RWPE2 (cell line): ENCODE measurements around the gene CAPN7.

Experiments
- ATAC-seq: fragments of 200-7000 bp; cut with Tn5 transposase; 3 replicates; pipeline ENCODE4 v1.9.1; 2021; ENCODE audit warnings: low read depth
- DNase-seq: peaks from one replicate; pipeline ENCODE4 v3.0.0-alpha.2; 2020; ENCODE audit warnings: low spot score
- H3K27ac ChIP-seq: fragments of 450-650 bp; 2 replicates; pipeline ENCODE4 v1.5.1; 2017; ENCODE audit warnings: mild to moderate bottlenecking; ENCODE audit not compliant: poor library complexity, severe bottlenecking
- H3K27me3 ChIP-seq: fragments of 250-450 bp; sonication (Bioruptor Pico); 2 replicates; pipeline ENCODE4 v1.5.1; 2021; ENCODE audit warnings: mild to moderate bottlenecking, moderate library complexity; ENCODE audit not compliant: insufficient read depth, poor library complexity, severe bottlenecking
- H3K36me3 ChIP-seq: fragments of 250-450 bp; sonication (Bioruptor Pico); 2 replicates; pipeline ENCODE4 v1.5.1; 2020; ENCODE audit warnings: low read depth, mild to moderate bottlenecking, moderate library complexity
- H3K4me1 ChIP-seq: fragments of 250-450 bp; sonication (Bioruptor Pico); 2 replicates; pipeline ENCODE4 v1.5.1; 2021; ENCODE audit warnings: mild to moderate bottlenecking, moderate library complexity; ENCODE audit not compliant: insufficient read depth, poor library complexity, severe bottlenecking
- H3K4me3 ChIP-seq: fragments of 250-450 bp; sonication (Bioruptor Pico); 2 replicates; pipeline ENCODE4 v1.5.1; 2021; ENCODE audit warnings: mild to moderate bottlenecking, moderate library complexity; ENCODE audit not compliant: severe bottlenecking
- H3K9me3 ChIP-seq: fragments of 250-450 bp; sonication (Bioruptor Pico); 2 replicates; pipeline ENCODE4 v1.5.1; 2021; ENCODE audit warnings: mild to moderate bottlenecking, moderate library complexity; ENCODE audit not compliant: severe bottlenecking
- TF ChIP-seq, protein P1 (sequence below): fragments of 450-650 bp; IDR thresholded peaks from one replicate; pipeline ENCODE4 v1.5.1; 2017; ENCODE audit warnings: mild to moderate bottlenecking, moderate library complexity; ENCODE audit not compliant: poor library complexity, severe bottlenecking

The CAPN7 gene

DNA sequence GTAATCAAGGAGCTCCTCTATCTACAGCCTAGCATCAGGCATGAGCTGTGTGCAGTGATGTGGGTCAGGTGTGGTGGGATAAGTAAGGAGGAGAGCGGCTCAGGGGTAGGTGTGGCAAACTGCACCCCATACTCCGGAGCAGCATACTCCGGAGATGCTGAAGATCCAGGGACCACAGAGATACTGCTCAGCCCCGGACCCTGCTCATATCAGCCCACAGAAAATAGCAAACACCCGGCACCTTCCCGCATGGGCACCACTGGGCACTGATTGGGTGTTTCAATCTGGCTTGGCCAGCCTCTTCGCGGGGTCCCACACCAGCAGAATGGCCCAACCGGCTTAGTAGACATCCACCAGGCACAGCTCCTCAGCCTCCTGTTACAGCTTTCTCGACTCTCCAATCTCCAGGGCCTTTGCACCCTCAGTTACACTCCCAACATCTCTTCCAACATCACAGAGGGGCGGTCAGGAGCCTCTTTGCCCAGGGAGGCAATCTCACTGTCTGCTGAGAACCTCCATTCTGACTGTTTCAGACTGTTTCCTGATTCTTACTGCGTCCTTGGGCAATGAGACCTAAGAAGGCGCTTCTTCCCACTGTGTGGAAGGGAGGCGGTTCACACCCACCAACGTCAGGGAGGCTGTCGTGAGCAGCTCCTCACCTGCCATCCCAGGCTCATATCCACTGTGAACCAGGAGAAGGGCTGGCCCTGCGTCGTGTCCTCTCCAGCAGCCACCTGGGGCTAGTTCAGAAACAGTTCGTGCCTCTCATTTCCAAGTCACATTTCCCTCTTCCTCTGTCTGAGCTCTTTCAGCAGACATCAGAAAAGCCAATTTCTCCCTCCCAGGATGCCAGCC is 59.8 kb downstream of the CAPN7 start:
- no peaks in the 10 kb centered on the region for H3K9me3 ChIP-seq
- DNase-seq (no peak), ATAC-seq (no peak)
- H3K27ac ChIP-seq, result no peak overlapping the region
- no peaks in the 10 kb centered on the region for H3K36me3 ChIP-seq
- H3K4me1 ChIP-seq, result peaks cover 8% of the 10 kb centered on the region
- no peaks in the 10 kb centered on the region for H3K27me3 ChIP-seq
- TF ChIP-seq, protein P1, sequence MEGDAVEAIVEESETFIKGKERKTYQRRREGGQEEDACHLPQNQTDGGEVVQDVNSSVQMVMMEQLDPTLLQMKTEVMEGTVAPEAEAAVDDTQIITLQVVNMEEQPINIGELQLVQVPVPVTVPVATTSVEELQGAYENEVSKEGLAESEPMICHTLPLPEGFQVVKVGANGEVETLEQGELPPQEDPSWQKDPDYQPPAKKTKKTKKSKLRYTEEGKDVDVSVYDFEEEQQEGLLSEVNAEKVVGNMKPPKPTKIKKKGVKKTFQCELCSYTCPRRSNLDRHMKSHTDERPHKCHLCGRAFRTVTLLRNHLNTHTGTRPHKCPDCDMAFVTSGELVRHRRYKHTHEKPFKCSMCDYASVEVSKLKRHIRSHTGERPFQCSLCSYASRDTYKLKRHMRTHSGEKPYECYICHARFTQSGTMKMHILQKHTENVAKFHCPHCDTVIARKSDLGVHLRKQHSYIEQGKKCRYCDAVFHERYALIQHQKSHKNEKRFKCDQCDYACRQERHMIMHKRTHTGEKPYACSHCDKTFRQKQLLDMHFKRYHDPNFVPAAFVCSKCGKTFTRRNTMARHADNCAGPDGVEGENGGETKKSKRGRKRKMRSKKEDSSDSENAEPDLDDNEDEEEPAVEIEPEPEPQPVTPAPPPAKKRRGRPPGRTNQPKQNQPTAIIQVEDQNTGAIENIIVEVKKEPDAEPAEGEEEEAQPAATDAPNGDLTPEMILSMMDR, result no peak
- no peak overlapping the region for H3K4me3 ChIP-seq

DNA sequence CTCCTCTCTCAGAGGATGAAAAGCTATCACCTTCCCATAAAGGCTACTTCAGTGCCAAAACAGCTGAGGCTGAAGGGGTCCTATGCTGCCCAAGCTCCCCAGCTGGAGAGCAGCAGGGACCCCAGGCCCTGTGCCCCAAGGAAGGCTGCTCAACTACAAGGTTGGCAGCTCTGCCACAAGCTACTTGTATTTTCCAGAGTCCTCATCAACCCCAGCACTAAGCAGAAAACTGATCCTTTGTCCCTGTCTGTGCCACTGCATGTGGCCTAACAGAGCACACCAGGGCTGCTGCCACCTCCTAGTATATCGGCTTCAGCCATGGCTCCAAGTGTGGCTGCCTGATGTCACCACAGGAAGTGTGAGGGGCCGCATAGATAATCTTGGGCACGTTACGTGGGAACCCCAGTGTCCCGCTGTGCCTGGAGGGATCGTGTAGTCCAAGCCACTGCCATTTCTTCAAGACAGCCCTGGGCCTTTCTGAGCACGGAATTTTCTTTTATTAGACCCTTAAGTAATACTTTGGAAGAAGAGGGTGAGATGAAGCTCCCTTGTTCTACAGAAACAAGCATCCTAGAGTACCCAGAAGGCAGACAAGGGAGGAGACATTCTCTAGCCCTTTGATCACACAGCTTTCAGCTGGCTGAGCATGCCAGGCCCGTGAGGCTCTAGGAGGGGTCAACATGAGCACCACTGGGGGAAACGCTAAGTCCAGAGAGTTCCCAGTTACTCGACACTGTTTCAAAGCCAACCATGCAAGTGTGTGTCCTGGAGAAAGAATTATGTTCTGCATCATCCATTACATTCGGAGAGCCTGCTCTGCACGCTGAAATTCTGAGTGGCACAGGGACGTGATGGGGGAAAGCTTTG is 60.7 kb downstream of the CAPN7 start:
- no peak for ATAC-seq
- H3K27ac ChIP-seq, result no peak overlapping the region

DNA sequence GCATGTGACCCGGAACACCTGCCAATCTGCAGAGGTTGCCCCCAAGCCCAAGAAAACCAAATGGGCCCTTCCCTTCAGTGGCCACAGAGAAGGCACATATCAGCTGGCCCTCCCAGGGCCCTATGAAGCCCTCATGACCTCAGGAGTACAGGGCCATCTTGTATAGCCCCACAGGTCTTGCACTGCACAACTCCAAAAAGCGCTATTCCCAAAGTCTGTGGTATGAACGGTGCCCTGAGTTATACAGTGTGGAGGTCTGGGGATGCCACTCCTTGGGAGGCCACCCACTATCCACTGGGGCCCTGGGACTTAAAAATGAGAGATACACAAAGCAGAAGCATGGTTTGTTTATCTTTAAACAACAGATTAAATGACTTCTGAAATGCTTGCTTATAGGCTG is 61.5 kb downstream of the CAPN7 start:
- H3K27me3 ChIP-seq, result no peaks in the 10 kb centered on the region
- H3K4me1 ChIP-seq, result peaks cover 4% of the 10 kb centered on the region
- H3K9me3 ChIP-seq, result no peaks in the 10 kb centered on the region
- no peaks in the 10 kb centered on the region for H3K36me3 ChIP-seq
- DNase-seq, result no peak
- ATAC-seq, result no peak
- H3K27ac ChIP-seq, result no peak overlapping the region
- H3K4me3 ChIP-seq, result no peak overlapping the region
- TF ChIP-seq, protein P1, result no peak

More for the DNA sequence above, 60.7 kb downstream of the CAPN7 start:
- Histone ChIP-seq H3K9me3 (no peaks in the 10 kb centered on the region), H3K4me1 (peaks cover 4% of the 10 kb centered on the region), H3K27me3 (no peaks in the 10 kb centered on the region), H3K36me3 (no peaks in the 10 kb centered on the region), H3K4me3 (no peak overlapping the region)
- DNase-seq, result no peak
- TF ChIP-seq, protein P1, result no peak

DNA sequence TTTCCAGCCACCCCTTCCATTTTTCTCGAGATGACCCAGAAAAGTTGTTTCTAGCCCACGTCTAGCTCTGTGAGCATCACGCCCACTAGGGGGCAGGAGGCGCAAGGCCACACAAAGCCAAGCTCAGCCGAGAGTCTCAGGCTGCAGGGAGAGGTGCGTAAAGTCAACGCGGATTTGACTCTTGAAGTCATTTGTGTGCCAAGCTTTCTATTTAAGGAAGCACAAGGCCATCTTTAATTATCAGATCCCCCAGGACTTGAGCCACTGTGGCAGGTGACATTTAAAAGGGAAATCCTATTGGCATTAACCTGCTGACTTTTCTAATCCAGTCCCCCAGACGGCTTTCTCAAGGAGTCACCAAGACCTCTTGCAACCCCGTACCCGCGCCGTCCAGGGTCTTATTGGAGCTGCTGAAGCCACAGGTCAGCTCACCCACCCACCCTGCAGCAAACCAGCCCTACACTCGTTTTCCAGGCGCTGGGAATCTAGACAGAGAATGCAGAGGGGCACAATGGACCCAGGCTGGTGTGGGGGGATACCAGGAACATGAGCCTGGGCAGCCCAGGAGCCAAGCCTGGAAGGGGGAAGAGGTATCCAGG is 62.1 kb downstream of the CAPN7 start:
- Histone ChIP-seq H3K4me1 (peaks cover 4% of the 10 kb centered on the region), H3K27ac (no peak overlapping the region), H3K4me3 (no peak overlapping the region), H3K27me3 (no peaks in the 10 kb centered on the region), H3K36me3 (no peaks in the 10 kb centered on the region), H3K9me3 (no peaks in the 10 kb centered on the region)
- TF ChIP-seq, protein P1, result peak; percentile 93
- ATAC-seq, result peak; percentile 84
- DNase-seq, result no peak
